RCC 7860 (cell line): ENCODE results near the gene OPCML.

Experiments used
- DNase-seq: peaks from one replicate; pipeline ENCODE4 v3.0.0-alpha.2; 2015; ENCODE audit warnings: low spot score
- FAIRE-seq: peaks from 2 replicates; lab custom pipeline; 2012; peaks lifted over from hg19 to GRCh38; lab: Jason Lieb, UNC

OPCML gene

GRCh38 chr11:133240908-133241655 lies 291.2 kb downstream of the OPCML start:
- FAIRE-seq (no peak), DNase-seq (no peak)

DNA sequence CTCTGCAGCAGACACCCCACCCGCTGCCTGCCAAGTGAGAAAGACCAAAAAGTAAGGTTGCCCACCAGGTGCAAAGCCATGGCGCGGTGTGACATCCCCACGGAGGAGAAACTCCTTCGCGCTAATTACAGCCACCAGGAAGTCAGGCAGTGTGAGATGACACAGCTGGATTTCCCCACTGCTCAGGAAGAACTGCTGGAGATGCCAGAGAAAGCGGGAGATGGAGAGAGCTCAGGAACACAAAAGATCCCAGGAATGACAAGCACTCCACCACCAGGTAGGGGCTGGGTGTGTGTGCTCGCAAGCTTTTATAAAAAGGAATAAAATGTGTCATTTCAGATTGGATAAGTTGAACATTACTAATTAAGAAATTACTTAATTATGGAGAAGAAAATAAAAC lies 292.7 kb downstream of the OPCML start:
- DNase-seq (no peak), FAIRE-seq (no peak)

DNA sequence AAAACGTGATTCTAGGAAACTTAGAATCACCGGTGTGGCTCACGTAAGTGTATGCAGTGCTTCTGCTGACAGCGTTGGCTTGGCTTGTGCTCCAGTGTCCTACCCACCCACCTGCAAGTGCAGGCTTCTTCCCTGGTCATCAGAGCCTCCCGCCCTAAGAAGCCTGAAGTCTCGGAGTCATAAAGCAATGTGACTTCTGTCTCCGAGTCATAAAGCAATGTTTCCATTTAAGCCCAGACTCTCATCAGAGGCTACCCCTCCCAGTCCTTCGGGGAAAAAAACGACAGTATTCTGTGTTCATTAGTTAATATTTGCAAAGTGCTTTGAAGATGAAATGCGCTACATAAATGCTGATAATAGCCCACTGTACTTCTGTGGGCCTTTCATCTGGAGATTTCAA lies 293.8 kb downstream of the OPCML start:
- FAIRE-seq (no peak), DNase-seq (no peak)

DNA sequence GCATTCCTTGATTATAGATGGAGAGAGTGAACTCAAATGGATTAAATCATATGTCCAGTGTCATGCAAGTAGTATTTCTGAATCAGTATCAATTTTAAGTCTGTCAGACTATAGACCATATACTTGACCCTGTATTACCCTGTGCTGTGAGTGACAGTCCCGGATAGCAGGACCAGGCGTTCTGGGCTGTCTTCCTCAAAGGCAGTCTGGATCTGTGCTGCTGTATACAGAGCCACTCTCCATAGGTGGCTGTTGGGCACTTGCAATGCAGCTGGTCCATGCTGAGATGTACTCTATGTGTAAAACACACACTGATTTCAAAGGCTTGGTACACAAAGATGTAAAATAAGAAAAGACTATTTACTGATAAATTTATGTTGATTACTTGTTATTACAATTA lies 294.3 kb downstream of the OPCML start:
- DNase-seq (no peak), FAIRE-seq (no peak)

- no peak for FAIRE-seq
- no peak for DNase-seq
These were observed 296.9 kb downstream of the OPCML start for GRCh38 chr11:133235381-133235780.

GRCh38 chr11:133234883-133235282 lies 297.4 kb downstream of the OPCML start:
- FAIRE-seq (no peak), DNase-seq (no peak)

DNA sequence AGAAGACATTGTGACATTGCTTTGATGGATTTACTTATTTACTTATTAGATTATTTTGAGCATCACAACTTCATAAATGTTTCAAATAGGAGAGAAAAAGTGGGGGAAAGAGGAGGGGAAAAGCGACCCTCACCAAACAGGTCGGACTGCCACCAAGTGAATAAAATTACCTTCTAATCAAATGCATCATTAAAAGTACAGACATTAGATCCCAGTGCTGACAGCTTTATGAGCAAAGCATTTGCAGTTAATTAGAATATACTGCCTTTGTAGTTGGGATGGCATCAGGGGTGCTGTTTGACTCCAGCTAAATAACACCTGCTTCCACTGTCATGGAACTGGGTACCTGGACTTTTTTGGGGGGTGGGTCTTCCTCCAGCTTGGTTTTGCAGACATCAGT lies 299.6 kb downstream of the OPCML start:
- no peak for DNase-seq
- no peak for FAIRE-seq

DNA sequence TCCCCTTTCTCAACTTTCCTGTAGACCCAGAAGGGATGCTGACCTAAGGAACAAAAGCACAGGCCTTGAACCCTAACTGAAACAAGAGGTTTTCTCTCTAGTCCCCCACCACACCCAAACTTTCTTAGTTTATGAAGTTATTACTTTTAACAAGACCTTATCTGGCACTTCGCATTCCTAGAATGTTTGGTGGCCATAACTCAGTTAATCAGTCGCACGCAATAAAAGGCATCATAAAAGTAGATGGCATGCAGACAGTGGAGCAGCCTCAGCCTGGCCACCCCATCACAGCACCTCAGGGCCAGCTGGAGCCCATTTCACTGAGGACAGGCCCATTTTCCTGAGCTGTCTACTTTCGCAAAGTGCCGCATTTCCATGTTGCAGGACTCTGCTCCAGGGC lies 301.9 kb downstream of the OPCML start:
- no peak for DNase-seq
- no peak for FAIRE-seq

DNA sequence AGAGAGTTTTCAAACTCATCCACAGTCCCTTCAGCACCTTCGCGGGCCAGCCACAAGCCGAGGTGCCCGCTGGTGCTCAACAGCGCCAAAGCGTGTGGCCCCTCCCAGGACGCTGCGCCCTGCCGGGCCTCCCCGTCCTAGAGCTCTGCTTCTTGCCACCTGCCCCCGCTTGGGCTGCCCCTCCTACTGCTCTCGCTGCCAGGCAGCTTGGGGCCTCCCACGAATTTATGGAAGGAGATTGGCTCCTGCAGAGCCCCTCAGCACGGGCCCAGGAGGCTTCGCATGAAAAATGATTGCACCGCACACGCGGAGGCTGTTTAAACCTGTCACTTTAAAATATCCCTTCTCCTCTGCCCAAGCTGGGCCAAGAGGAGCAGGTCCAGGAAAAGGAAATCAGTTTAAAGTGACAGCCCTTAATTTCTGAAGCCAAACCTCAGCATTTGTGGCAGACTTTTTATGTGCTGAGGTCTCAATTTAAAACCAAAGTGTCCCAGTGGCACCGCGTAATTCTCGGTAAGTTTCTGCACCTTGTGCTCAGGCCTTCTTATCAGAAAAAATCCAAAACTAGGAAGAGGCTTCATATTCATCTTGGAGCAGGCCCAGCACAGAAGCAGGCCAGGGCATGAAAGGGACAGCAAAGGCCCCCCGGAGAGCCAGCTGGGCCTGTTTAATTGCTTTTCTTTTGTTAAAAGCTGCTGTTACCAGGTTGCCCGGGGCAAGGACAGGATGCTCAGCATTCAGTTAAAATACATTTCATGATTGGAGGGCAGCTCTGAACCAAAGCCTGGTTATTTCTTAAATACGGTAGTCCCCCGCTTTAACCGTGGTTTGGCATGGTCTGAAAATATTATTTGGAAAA lies 303.6 kb downstream of the OPCML start:
- FAIRE-seq (no peak), DNase-seq (no peak)

GRCh38 chr11:133227632-133228111 lies 304.6 kb downstream of the OPCML start:
- FAIRE-seq = no peak
- no peak for DNase-seq

GRCh38 chr11:133224271-133224670 lies 308.0 kb downstream of the OPCML start:
- DNase-seq (no peak), FAIRE-seq (no peak)

- DNase-seq (no peak), FAIRE-seq (no peak)
These were observed 309.6 kb downstream of the OPCML start for GRCh38 chr11:133222425-133223330.

DNA sequence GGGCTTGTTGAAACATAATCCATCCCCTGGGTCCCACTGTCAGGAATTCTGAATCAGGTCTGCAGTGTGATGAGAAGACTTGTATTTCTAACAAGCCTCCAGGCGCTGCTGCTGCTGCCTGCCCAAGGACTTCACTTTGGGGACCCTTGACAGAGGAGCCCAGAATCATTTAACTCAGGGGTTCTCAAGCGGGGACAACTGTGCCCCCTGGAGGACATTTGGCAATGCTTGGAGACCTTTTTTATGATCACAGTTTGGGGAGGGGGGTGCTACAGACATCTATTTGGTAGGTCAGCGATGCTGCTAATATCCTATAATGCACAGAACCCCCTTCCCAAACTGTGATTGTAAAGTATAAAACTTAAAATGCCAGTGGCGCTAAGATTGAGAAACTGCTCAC lies 312.8 kb downstream of the OPCML start:
- no peak for DNase-seq
- FAIRE-seq = no peak

- DNase-seq (no peak), FAIRE-seq (no peak)
These were observed 315.5 kb downstream of the OPCML start for GRCh38 chr11:133216813-133217212.

GRCh38 chr11:133215596-133216230 lies 316.6 kb downstream of the OPCML start:
- FAIRE-seq (no peak), DNase-seq (no peak)

GRCh38 chr11:133214646-133215045 lies 317.7 kb downstream of the OPCML start:
- DNase-seq (no peak), FAIRE-seq (no peak)

GRCh38 chr11:133212201-133212600 lies 320.1 kb downstream of the OPCML start:
- FAIRE-seq (no peak), DNase-seq (no peak)

- FAIRE-seq (no peak), DNase-seq (no peak)
These were observed 324.3 kb downstream of the OPCML start for GRCh38 chr11:133207995-133208394.

DNA sequence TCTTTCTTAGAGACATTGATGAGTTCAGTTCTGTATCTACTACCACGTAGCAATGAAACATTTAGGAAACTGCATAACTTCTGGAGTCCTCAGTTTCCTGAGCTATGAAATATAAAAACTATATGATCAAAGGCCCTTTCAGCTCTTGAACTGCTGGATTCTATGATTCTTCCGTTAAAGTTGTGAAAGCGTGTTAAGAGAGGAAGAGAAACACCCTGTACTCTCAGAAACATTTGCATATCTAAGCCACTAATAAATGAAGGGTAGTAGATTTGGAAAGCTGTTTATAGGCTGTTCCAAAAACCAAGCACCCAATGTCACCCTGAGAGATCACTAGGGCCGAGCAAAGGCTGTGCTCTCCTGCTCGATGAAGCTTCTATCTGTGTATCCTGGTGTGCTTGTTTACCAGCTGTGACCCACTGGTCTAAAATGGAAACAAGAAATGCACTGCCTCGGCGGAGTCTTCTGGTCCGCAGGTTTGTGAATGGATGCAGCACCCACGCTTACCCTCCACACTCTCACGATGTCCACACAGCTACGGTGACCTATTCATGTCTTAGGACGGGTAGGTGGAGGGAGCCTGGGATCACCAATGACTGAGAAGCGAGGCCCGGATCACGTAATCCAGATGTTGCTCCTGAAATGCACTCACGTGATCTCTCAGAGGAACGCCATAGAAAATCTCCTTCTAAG lies 325.8 kb downstream of the OPCML start:
- DNase-seq = no peak
- no peak for FAIRE-seq

DNA sequence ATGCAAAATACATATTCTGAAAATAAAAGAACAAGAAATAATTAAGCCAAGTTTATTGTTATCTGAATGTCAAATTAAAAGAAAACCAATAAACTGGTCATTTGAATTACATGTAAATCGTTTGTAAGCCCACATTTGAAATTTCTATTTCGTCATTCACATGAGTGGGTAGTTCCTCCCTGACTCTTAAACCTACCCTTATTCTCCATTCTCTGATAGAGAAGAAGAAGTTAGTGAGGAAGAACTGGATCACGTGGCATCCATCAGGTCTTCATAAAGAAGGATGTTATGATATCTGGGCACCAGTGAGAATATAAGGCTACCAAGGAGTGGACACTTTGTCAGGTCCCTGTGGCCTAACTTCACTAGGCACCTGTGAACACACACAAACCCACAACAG lies 328.1 kb downstream of the OPCML start:
- FAIRE-seq (no peak), DNase-seq (no peak)
